HPDE6-E6E7 (cell line): Measurements from ENCODE around the gene FLOT2.
"Not testable (repeated sequence)": the region's sequence is repeated elsewhere in the genome, so short reads cannot be mapped to it uniquely, and the experiment has no call there.

Experiments used
- DNase-seq: peaks from one replicate; pipeline ENCODE4 v3.0.0; 2011; ENCODE audit warnings: missing footprints; ENCODE audit errors: extremely low spot score

Gene FLOT2

GRCh38 chr17:28895794-28896447 is 1.6 kb downstream of the FLOT2 start:
- DNase-seq = no peak

GRCh38 chr17:28893248-28894183 is 4.0 kb downstream of the FLOT2 start:
- DNase-seq = not testable (repeated sequence)

GRCh38 chr17:28892024-28892423 is 5.5 kb downstream of the FLOT2 start:
- DNase-seq = no peak

- no peak for DNase-seq
These were observed 6.3 kb downstream of the FLOT2 start for GRCh38 chr17:28891201-28891600.

- no peak for DNase-seq
These were observed 7.5 kb downstream of the FLOT2 start for GRCh38 chr17:28889996-28890395.

- DNase-seq = no peak
These were observed 8.7 kb downstream of the FLOT2 start for GRCh38 chr17:28888832-28889231.

GRCh38 chr17:28887871-28888471 is 9.6 kb downstream of the FLOT2 start:
- no peak for DNase-seq

- DNase-seq = no peak
These were observed 11.6 kb downstream of the FLOT2 start for GRCh38 chr17:28885951-28886350.

GRCh38 chr17:28885363-28885762 is 12.2 kb downstream of the FLOT2 start:
- no peak for DNase-seq

GRCh38 chr17:28883967-28884702 is 13.4 kb downstream of the FLOT2 start:
- no peak for DNase-seq

- no peak for DNase-seq
These were observed 15.2 kb downstream of the FLOT2 start for GRCh38 chr17:28882154-28882895.

- DNase-seq = no peak
These were observed 15.9 kb downstream of the FLOT2 start for GRCh38 chr17:28881533-28882056.

- no peak for DNase-seq
These were observed 17.0 kb downstream of the FLOT2 start for GRCh38 chr17:28880572-28880945.

- no peak for DNase-seq
These were observed 17.5 kb downstream of the FLOT2 start for GRCh38 chr17:28879886-28880571.

- DNase-seq = peak; percentile 82
These were observed 18.6 kb downstream of the FLOT2 start for GRCh38 chr17:28878981-28879380.

GRCh38 chr17:28878158-28878910 is 19.2 kb downstream of the FLOT2 start:
- no peak for DNase-seq

GRCh38 chr17:28877150-28877711 is 20.3 kb downstream of the FLOT2 start:
- not testable (repeated sequence) for DNase-seq

GRCh38 chr17:28875848-28876550 is 21.5 kb downstream of the FLOT2 start:
- DNase-seq = no peak

- no peak for DNase-seq
These were observed 22.8 kb downstream of the FLOT2 start for GRCh38 chr17:28874750-28875149.
